Activated CD4-positive, CD25-positive, alpha-beta regulatory T cell (primary cell): Measurements from ENCODE around the gene PTGER3.
"Not testable (repeated sequence)": the region's sequence is repeated elsewhere in the genome, so short reads cannot be mapped to it uniquely, and the experiment has no call there.

Source experiments
- DNase-seq, 4 experiments: peaks; one replicate each; lab custom pipeline; 2025; lab: John Stamatoyannopoulos, UW

Gene PTGER3

DNA sequence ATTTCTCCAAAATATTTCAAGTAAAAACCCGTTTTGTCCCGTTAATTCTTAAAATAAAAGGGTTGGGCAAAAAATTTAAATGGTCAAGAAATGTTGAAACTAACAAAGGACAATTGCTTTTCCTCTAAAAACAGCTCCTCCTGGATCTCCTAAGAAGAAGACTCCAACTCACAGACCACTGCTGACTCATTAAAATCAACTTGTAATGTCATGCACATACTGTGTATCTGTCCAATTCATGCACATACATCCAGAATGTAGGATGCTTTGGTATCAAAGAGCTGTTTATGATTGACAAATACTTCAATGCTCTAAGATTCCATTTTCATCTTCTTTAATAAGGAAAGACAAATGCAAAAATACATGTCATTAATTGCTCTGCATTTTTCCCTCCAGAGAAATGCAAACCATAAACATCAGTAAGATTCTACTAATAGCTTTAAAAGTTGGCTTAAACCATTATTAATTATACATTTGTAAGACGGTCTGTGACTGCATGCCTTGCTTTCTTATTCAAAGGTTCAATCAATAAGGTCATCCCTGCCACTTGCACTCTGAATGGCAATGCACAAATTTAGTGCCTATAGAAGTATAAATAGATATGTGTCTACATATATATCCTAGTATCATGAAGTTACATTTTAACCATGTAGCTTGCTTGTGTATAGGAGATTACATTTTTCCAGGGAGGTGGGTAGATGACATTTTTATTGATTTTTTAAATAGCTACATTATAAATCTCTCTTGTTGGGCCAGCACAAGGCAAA is 44.7 kb downstream of the PTGER3 start:
- DNase-seq = no peak

DNA sequence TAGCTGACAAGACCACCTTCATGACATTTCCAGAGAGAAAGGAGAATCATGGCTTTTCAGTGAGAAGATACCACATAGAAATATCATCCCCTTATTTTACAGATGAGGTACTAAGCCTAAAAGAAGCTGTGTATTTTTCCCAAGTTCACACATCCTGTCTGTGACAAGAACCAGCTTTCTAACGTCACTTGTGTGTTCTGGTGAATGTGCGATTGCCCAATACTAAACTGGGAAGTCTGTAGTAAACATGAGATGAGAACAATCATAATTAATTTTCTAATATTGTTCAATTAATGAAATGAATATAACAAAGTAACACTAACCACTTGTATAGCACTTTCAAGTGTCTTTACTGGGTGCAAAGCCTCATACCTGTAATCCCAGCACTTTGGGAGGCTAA is 46.0 kb downstream of the PTGER3 start:
- no peak for DNase-seq

DNA sequence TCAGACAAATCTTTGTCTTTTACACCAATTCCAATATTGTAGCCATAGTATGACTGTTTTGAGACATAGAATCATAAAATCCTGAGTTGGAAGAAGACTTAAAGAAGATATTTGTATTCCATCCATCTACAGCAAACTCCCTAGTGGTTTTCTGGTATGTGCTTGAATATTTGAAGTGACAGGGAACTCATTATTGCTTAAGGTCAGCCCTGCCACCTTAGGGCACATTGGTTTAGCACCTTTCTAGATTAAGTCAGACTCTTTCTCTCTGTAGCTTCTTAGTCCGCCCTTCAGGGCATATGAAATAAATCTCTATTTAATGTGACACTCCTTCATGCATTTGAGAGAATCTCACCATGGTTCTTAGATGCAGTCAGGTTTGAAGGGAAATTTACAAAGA is 49.8 kb downstream of the PTGER3 start:
- no peak for DNase-seq

DNA sequence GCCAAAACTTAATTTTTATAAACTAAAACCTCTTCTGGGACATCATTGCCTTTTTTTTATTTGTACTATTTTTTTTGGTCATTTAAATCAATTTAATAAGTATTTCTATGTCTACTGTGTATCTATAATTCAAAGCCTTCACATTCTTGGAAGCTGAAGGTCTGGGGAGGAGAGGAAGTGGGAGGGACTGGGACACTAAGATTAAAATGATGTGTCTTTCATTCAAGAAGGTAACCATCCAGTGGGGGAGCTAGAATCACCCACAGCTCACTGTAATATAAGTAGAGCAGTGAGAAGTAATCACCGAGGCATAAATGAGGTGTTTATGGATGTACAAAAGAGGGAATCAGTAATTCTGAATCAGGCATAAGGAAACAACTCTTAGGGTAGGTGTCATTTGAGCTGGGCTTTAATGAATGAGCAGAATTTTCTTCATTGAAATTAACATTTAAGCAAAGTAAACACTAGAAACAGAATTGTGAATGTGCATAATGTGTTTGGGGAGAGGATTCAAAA is 52.8 kb downstream of the PTGER3 start:
- no peak for DNase-seq

DNA sequence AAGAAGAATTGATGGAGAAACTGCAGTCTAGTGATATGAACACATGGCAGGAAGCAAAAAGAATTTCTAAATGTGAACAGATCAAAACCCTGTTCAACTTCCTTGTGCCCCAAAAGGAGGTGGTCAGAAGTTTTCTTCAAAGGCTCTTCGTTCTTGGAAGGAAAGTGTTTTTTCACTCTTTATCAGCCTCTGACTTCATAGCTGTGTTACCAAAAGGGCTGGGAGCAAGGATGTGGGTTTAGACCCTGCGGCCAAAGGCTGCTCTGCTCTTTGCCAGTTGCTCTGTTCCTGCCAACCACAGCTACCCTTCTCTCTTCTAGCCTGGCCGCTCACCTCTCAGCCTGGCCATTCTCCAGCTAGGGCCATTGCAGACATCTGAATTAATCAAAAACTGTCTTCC is 53.8 kb downstream of the PTGER3 start:
- no peak for DNase-seq

DNA sequence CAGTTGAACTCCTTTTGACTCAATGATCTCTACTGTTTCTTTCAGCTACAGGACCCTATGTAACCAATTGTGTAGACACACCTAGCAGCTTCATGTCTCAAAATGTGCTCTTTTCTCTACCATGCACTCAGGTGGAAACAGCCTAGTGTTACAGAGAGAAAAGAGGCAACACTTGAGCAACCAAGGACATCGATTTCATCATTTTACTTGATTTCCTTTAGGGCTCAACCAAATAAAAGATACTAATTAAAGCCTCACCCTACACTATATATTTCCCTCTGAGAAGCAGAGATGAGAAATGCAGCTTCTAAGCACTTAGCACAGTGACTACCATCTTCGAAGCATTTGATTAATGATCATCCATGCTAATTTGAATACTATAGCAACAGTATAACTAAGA is 55.1 kb downstream of the PTGER3 start:
- no peak for DNase-seq

DNA sequence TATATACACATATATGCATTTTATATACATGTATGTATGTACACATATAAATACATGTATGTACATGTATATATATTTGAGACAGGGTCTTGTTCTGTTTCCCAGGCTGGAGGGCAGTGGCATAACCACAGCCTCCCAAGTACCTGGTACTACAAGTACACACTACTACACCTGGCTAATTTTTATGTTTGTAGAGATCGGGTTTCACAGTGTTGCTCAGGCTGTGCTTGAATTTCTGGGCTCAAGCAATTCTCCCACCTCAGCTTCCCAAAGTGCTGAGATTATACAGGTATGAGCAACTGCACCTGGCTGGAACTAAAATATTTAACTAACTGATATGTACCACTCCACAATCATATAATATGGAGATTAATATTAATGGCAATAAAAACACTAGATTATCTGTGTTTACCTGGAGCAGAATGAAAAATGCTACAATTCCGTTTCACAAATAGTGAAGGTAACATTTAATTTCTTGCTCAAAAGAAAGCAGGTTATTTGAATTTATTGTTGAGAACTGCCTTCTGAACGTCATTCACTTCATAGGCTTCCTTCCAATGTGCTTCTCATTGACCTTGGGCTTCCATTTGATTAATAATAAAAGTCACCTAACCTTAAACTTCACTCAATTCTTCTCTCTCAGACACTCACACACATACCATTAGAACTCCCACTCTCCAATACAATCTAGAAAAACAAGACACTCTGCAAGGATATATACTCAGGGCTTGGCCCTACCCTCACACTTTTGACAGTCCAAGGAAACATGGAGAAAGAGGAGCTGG is 57.0 kb downstream of the PTGER3 start:
- no peak for DNase-seq

DNA sequence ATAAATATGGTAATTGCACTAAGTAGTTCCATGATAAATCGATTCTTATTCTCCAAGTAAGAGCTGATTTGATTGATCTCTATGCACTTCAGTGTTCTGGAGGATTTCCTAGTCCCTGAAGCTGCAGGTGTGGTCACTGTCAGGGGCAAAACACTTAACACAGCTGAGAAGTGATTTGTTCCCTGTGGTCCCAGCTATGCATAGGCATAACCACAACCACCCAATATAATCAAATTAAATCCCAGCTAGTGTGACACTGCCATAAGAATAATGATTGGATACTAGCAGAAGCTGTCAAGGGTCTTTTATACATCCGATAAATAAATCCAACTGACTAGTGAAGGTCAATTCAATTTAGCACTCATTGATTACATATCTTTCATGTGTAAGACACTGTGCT is 60.1 kb downstream of the PTGER3 start:
- DNase-seq = no peak

DNA sequence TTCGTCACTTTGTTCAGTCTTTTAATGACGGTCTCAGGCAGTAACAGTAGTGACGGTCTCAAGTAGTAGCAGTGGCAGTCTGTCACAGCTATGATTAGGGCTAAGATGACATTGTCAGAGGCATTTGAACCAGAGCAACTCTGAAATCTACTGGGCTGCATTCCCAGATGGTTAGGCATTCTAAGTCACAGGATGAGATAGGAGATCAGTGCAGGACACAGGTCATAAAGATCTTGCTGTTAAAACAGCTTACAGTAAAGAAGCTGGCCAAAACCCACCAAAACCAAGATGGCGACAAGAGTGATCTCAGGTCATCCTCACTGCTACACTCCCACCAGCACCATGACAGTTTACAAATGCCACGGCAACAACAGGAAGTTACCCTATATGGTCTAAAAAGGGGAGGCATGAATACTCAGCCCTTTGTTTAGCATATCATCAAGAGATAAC is 61.8 kb downstream of the PTGER3 start:
- not testable (repeated sequence) for DNase-seq

DNA sequence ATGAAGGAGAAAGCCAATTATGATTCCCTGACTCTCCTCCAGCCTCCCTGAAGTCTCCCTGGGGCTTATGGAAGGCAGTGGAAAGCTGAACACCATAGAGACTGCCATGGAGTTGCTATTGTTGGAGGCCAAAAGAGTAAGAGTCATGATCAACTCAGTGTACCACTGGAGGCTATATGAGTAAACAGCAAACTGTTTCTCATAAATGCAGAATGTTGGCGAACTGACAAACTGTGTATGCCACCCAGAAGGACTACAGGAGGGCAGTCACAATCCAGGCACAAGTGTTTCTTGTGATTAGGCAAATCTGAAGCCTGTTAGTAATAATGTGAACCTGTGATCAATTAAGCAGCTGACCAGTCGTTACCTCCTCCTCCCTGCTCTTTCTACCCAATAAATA is 62.3 kb downstream of the PTGER3 start:
- not testable (repeated sequence) for DNase-seq

DNA sequence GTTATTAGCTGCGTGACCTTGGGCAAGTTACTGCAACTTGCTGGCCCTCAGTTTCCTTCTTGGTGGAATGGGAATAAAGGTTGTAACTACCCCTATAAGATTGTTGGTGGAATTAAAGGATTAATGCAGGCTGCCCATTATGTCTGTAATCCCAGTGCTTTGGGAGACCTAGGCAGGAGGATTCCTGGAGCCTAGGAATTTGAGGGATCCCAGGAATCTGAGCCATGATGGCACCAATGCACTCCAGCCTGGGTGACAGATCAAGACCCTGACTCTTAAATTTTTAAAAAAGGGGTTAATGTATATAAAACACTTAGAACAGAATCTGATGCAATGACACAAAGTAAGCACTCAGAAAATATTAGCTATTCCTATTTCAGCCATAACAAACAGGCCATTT is 67.3 kb downstream of the PTGER3 start:
- no peak for DNase-seq

DNA sequence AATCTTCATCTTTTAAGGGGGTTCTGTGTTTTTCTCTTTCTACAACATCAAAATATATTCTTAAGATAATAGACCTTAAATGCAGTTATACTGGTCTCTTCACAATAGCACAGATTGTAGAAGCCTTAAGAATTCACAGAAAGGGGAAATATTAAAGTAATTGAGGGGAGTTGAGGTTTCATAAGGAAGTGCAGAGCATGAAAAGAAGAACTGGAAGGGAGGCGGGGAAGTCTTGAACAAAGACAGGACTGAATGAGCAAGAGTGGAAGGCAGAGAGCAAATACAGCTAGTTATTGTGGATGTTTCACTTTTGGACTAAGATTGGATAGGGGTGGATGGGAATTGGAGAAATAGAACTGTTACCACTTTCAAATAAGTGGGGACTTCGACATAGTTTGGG is 67.7 kb downstream of the PTGER3 start:
- no peak for DNase-seq

DNA sequence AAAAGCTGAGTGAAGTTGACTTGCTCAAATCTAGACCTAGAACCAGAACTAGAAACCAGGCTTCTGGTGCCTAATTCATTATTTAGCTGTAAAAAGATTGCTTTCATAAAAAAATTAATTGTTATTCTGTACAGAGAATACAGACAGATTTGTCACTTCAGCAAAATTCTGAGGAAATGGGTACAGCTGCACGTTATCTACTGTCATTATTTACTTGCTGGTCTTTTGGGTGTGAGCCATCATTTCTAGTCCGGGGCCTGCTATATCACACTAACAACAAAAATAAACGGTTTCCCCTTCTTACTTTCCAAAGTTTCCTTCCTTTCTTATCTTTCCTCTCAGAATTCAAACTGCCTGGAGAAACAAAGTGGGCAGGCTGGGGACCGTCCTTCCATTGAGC is 68.3 kb downstream of the PTGER3 start:
- DNase-seq = no peak

DNA sequence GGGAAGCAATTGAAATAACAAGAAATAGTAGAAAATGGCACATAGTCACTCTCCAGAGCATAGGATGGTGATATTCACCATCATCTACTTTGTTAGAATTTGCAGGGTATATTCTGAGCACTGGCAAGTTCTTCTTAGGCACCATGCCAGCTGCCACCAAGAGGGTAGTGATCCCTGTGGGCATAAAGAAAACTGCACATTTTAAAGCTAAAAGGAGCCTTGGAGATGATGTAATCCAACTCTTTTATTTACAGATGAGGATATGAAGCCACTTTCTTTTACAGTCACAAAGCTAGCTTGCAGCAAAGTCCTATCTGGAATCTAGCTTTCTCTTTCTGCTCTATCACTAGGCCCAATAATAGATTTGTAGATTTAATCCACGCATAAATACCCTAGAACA is 69.0 kb downstream of the PTGER3 start:
- DNase-seq = no peak

DNA sequence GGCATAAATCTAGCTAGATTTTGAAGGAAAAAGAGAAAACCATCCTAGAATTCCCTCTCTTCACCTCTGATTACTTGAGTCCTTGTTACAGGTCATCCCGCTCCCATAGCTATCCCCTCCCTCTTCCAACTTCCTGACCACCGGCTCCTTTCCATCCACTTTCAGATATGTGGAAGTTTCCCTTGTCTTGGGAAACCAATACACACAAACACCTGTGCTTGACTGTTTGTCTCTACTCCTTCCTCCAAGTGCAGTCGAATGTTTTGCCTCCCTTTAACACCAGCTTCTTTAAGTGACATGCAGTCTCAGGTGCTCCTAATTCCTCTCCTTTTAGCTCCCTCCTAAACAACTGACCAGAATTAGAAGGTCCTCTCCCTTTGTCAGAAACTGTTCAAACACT is 70.0 kb downstream of the PTGER3 start:
- no peak for DNase-seq

DNA sequence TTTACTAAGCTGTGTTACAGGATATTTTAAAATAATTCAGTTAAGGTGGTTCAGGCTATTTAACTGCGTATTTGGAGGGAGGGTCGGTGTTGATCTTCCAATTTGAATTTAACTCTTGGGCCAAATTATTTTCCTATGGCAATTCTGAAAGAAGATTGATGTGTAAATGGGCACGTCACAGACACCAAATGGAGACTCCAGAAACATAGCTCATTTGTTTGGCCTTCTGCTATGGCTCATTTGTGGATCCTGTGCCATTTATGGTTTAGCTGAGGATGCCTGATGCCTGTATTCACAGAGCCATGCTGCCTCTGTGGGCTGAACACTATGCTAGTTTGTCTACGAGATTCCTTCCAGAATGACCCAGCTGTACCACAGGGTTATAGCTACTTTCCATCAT is 70.6 kb downstream of the PTGER3 start:
- DNase-seq = no peak

DNA sequence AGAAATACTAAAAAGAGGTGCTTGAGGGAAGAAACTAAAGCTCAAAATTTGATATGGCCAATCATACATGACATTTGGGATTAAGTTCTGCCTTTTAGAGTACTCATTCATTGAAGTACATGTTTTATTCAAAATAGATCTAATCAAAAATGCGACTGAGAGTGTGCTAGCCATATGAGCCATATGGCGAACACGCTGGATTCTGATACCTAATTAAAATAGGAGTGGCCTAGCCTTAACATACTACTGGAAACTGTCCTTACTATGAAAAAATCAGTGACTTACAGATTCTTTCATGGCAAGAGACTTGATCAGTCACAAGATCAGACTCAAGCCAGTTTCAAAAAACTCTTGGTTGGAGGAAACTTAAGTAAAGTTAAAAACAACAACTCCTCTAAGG is 73.9 kb downstream of the PTGER3 start:
- no peak for DNase-seq

DNA sequence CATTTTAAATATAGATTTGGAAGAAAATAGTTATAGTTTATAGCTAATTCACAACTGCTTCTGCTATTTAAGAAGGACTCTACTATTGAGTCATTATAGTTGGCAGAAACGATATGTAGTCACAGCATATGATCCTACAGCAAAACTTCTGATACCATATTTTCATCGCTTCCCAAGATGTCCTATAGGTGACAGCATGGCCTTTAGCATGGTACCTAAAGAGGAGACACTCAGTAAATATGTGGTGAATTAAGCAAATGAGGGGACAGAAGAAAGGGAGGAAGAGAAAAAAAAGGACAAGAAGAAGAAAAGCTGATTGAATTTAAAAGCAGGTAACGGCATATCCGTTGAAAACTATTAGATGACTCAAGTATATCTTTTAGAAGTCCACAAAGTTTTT is 77.2 kb downstream of the PTGER3 start:
- no peak for DNase-seq

DNA sequence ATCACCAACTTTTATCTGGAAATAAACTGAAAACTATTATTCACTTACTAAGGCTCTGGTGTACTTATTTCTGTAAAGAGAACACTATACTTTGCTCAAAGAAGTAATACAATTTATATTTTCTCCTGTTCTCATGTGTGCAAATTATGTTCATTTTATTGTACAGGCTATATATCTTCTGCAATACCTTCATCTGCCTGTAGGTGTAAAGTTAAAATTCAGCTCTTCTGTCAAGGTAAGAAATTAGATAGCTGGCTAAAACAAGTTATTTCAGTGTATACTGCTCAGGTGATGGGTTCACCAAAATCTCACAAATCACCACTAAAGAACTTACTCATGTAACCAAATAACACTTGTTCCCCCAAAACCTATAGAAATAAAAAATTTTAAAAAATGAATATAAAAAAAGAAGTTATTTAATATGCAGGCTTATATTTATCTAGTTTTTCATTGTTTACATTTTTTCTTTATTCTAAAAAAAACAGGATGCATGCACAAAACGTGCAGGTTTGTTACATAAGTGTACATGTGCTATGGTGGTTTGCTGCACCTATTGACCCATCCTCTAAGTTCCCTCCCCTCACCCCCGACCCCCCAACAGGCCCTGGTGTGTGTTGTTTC is 81.5 kb downstream of the PTGER3 start:
- no peak for DNase-seq

DNA sequence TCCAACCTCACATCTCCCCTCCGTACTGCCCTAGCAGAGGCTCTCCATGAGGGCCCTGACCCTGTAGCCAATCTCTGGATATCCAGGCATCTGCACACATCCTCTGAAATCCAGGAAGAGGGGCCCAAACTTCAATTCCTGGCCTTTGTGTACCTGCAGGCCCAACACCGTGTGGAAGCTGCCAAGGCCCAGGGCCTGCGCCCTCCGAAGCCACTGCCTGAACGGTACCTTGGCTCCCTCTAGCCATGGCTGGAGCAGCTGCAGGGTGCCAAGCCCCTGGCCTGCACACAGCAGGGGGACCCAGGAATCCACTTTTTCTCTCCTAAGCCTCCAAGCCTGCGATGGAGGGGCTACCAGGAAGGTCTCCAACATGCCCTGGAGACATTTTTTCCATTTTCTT is 84.2 kb downstream of the PTGER3 start:
- DNase-seq = no peak

DNA sequence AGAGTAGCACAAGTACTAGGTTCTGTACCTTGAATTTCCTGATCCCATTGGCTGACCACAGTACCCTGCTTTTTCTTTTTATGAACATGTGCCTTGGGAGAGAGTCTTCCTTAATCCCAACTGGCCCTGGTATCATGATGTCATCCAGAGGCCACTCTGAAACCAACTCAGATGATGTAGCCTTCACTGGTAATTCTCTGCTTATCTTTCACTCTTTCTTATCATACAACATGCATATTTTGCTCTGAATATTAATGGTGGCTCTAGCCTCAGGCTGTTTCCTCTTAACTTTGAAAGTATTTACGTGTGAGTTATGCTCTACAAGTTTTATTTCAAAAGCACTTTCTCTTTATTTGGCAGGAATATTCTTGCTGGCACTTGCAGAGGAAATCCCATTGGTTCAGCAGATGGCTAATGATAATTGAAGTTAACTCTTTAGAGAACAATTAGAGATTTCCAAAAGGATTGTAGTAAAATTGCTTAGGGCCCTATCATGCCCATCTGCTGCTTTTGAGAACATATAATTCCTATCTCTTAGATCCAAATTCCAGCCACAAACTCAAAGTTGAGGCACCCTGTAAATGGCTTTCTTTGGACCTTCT is 86.1 kb downstream of the PTGER3 start:
- no peak for DNase-seq

DNA sequence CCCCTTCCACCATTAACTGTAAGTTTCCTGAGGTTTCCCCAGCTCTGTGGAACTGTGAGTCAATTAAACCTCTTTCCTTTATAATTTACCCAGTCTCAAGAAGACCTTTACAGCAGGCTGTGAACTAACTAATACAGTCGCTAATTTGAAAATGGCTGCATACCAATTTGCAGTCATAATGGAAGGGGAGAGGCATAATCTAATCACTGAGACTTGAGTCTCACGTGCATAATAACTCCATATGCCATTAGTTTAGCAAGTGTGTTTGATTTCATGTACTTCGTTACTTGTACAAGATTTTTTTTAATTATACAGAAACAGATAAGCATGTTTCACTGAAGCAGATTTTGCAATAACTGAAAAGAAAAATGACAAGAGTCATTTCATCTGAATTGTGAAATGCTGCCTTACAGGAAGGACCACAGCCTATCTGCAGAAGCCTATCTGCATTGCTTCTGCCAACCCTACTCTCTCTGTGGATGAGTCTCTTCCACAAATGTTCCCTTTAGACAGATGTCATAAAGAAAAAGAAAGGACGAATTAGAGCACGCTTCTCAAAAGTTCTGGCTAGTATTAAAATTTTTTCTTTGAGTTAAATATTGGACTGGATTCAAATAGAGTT is 99.1 kb downstream of the PTGER3 start:
- DNase-seq = no peak
